Measurements from ENCODE around the gene TENM3. TPM values are rescaled to one million over a fixed set of nuclear protein-coding genes. Genes with fewer than 3 reads are reported as not detected.

Gene TENM3
- total and polyA plus RNA-seq, 2 of the 8 experiments (the other 6 are each of a cell fraction or from before 2014, with no cell fraction given): 36.9 to 69.3 TPM

GRCh38 chr4:182604953-182605352, 361.8 kb downstream of the TENM3 start:
- no peak overlapping the region for H2BK5ac ChIP-seq (ENCODE audit: low read depth, low read length)
- no peak overlapping the region for H3K4ac ChIP-seq (replicated peaks; ENCODE audit: insufficient read length, low read depth, low read length)
- no peaks in the 10 kb centered on the region for H3K79me2 ChIP-seq (ENCODE audit: control insufficient read depth in 1 of 2, insufficient read depth in 2 of 2, low read length in 2 of 2)
- no peaks in the 10 kb centered on the region for H4K20me1 ChIP-seq (replicated peaks in 1 of 2; ENCODE audit: control insufficient read depth in 1 of 2, insufficient read depth in 2 of 2, low read length in 2 of 2)
- H3K9me3 ChIP-seq (ENCODE audit: insufficient read depth in 2 of 2, low read depth in 1 of 2, low read length in 1 of 2): no peaks in the 10 kb centered on the region
- H2AK5ac ChIP-seq (ENCODE audit: low read depth, low read length): no peak overlapping the region
- no peaks in the 10 kb centered on the region for H3K79me1 ChIP-seq (ENCODE audit: low read depth, low read length)
- no peak overlapping the region for H3K9ac ChIP-seq (replicated peaks in 1 of 4; ENCODE audit: extremely low read depth in 1 of 4, low read depth in 3 of 4, low read length in 3 of 4)
- H3K14ac ChIP-seq (ENCODE audit: insufficient read length): no peak overlapping the region
- no peak overlapping the region for H3K23ac ChIP-seq (ENCODE audit: insufficient read length)
- no peak overlapping the region for H4K8ac ChIP-seq (ENCODE audit: extremely low read depth, insufficient read depth, low read length)
- H3K4me3 ChIP-seq (ENCODE audit: extremely low read depth in 1 of 4, insufficient read depth in 2 of 4, low read depth in 3 of 4, low read length in 4 of 4): no peak overlapping the region
- ChIA-PET POLR2A (ENCODE audit: partially characterized antibody) (no interaction called here), CTCF (ENCODE audit: partially characterized antibody) (interaction anchor here (1.2 kb wide), 1 partner anchor 9 kb away, joined by 3 read pairs; no protein-coding TSS in a partner anchor)
- peaks cover 0 to 7% (median 5%) of the 10 kb centered on the region in 4 experiments; a peak in 4 of 8 replicates for H3K36me3 ChIP-seq (ENCODE audit: control insufficient read depth in 2 of 4, insufficient read depth in 4 of 4, low read length in 3 of 4)
- H3K56ac ChIP-seq (replicated peaks; ENCODE audit: insufficient read length, low read depth, low read length): no peak overlapping the region
- no peak for FAIRE-seq
- no peak overlapping the region for H4K5ac ChIP-seq (ENCODE audit: insufficient read length, low read depth, low read length)
- DNase-seq (ENCODE audit: low read depth in 1 of 2, low spot score in 2 of 2): no peak
- H3K4me2 ChIP-seq (ENCODE audit: insufficient read depth in 1 of 2, low read depth in 2 of 2, low read length in 2 of 2): no peak overlapping the region
- H3K18ac ChIP-seq (ENCODE audit: extremely low read depth, low read length): no peak overlapping the region
- no peak overlapping the region for H2BK20ac ChIP-seq (ENCODE audit: low read length)
- no peak overlapping the region for H2BK12ac ChIP-seq (ENCODE audit: low read depth, low read length)
- H2BK15ac ChIP-seq (ENCODE audit: low read length): no peak overlapping the region
- H3K23me2 ChIP-seq (ENCODE audit: low read depth, low read length): no peaks in the 10 kb centered on the region
- no peak overlapping the region for H3K27ac ChIP-seq (ENCODE audit: low read depth, low read length)
- H2AFZ ChIP-seq (ENCODE audit: low read length): no peak overlapping the region
- no peaks in the 10 kb centered on the region for H3K4me1 ChIP-seq (replicated peaks in 1 of 4; ENCODE audit: control insufficient read depth in 3 of 4, insufficient read depth in 4 of 4, low read length in 3 of 4)
- H4K91ac ChIP-seq (replicated peaks; ENCODE audit: insufficient read length, low read length): no peak overlapping the region
- peaks cover 0 to 2% (median 0%) of the 10 kb centered on the region in 4 experiments; a peak in 1 of 7 replicates for H3K27me3 ChIP-seq (replicated peaks in 1 of 4; ENCODE audit: control insufficient read depth in 3 of 4, extremely low read depth in 1 of 4, insufficient read depth in 3 of 4, low read length in 3 of 4)
- no peak for TF ChIP-seq JUN (IDR thresholded peaks at IDR 0.05; ENCODE audit: low read depth, low read length)
- no peak for TF ChIP-seq SIN3A (conservative IDR thresholded peaks at IDR 0.05 in 1 of 2, IDR thresholded peaks at IDR 0.05 in 1 of 2; ENCODE audit: low read depth in 1 of 2, low read length in 2 of 2)
- TF ChIP-seq PHF8 (conservative IDR thresholded peaks at IDR 0.05; ENCODE audit: low read depth, low read length): no peak
- no peak for TF ChIP-seq RAD21 (IDR thresholded peaks at IDR 0.05 in 1 of 2, conservative IDR thresholded peaks at IDR 0.05 in 1 of 2; ENCODE audit: low read depth in 2 of 2, low read length in 2 of 2)
- no peak for TF ChIP-seq EZH2 (IDR thresholded peaks at IDR 0.05; ENCODE audit: low read depth, low read length, severe bottlenecking)
- TF ChIP-seq SP1 (IDR thresholded peaks at IDR 0.05; ENCODE audit: low read depth, low read length): no peak
- no peak for TF ChIP-seq SP4 (IDR thresholded peaks at IDR 0.05; ENCODE audit: low read length)
- 94% methylated on average over 4 of the region's 4 CpGs; no CpG with 5 or more reads in 1 of the 2 experiments for WGBS, 2 experiments (ENCODE audit: extremely low coverage in 1 of 2, insufficient coverage in 1 of 2, insufficient read length in 1 of 2, insufficient replicate concordance in 2 of 2, low coverage in 1 of 2, low lambda C conversion rate in 2 of 2, missing lambda C conversion rate in 1 of 2)
- no peak overlapping the region for H2BK120ac ChIP-seq (replicated peaks; ENCODE audit: low read depth, low read length)
